Measurements from ENCODE around the gene PDZD8.

Gene PDZD8

DNA sequence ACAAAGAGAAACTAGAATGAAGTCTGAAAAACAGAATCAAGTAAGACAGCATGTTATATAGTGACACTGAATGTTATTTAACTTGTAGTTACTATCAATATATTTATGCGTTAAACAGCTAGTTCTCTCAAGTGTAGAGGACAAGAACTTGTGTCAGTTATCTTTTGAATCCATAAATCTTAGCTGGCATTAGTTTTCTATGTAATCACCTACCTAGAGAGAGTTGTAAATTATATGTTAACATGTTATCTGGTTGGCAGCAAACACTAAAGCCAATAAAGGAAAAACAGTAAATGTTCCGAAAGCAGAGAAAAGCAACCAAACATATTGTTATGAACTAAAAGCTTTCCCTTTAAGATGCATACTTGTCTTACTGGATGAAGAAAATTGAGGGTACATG is 97.6 kb downstream of the PDZD8 start:
- no peak for DNase-seq

DNA sequence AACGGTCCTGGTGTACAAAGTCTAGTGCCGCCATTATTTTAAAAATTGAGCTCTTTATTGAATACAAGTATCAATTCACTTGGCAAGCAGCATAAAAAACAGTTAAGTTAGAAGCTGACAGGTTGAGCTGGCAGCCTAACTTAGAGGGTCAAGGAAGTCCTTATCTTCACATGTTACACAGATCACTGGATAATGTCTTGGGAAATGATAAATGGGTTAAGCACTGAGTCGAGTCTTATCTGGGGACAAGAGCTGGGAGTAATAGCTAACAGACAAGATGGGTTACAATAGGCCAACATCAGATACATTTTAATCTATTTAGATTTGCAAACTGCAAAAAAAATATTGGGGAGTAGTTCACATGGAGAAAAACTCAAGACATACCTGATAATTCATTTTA is 100.1 kb downstream of the PDZD8 start:
- no peak for DNase-seq

DNA sequence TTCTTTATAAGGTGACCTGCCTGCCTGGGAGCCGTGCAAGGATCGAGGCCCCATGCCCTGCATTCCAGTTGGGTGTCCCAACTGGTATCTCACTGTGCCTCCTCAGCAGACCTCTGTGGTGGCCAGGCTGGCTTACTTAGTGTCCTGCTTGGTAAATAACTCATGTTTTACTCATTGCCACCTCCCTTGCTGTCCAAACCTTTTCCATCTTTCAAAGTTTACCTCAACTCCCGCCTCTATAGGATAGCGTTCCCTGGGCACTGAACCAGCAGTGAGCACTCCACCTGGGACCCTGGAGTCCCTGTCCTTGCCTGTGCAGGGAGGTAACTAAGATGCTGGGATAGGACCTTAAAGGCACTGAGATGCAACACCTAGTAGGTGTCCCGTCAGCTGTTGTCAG is 100.7 kb downstream of the PDZD8 start:
- no peak for DNase-seq

DNA sequence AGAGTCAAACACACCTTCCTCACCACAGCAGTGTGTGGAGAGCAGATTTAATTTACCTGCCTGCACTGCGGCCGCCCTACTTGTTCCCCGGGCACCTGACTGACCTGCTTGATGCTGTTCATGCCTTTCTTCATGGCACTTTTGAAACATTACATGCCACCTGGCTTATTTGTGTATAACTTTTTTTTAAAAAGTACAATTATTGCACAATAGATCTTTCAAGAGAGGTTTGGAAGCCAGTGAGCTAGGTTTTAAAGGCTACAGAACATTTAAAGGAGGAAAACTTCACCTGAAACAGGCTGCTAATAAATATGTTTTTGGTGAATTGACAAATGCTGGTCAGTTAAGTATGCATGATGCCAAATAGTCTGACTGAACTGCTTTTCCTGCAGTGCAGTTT is 101.3 kb downstream of the PDZD8 start:
- DNase-seq: no peak

DNA sequence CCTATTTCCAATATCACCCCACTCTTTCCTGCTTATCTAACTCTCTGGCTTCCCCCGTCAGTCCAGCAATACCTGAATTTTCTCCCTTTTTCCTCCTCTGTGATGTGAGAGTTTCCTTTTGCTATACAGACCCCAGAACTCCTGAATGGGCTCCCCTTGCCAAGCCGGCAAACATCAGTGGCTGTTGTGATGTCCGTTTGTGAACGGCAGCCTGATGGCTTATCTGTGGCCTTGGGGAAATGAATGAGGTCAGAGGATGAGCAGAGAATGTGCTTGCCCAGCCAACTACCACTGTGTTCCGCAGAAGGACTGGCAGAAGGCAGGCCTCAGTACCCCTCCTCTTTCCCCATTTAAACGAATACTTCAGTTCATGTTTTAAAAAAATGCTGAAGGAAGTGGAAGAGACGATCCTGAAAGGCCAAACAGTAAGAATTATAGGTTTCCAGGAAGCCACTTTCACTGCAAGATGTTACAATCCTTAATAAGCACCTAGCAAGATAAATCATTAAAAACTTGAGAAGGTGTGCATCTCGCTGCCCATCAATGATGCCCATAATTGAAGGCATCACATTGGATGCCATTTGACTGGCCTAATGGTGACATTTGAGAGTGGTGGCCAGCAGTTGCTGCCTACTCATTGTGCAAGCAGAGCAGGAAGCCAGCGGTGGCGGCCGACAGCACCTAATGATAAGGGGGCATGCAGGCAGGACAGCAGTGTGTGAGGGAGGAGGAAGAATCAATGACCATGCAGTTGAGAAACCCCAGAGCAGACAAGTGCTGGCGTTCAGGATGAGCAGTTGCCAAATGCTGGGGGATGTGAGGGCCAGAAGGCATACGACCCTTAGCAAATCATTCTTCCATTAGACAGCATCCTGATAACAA is 102.8 kb downstream of the PDZD8 start:
- no peak for DNase-seq

DNA sequence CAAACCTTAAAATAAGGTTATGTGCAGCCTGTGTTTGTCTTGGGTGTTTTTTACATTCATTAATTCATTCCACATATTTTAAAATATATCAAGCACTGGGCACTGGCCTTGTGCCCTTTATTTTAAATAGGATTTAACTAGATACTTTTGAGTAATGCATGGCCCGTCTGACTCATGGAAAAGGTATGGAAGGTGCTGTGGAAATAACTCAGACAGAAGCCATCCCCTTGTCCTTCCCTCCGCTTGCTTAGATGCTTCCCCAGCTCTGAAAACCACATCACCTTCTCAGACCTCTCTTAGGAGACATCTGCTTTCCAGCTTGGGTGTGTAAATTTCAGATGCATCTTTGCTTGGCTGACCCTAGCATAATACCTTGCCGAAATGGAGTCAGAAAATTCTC is 103.8 kb downstream of the PDZD8 start:
- no peak for DNase-seq

DNA sequence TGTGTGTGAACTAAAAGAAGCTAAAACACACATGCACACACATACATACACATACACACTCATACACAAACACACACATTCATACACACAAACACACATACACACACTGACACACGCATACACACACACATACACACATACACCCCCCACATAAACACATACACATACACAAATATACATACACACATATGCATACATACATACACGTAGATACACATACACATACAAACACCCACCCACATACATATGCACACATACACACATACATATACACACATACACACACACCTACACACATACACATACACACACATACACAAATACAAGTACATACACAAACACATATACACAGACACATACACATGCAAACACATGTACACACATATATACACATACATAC is 106.3 kb downstream of the PDZD8 start:
- DNase-seq: no peak

DNA sequence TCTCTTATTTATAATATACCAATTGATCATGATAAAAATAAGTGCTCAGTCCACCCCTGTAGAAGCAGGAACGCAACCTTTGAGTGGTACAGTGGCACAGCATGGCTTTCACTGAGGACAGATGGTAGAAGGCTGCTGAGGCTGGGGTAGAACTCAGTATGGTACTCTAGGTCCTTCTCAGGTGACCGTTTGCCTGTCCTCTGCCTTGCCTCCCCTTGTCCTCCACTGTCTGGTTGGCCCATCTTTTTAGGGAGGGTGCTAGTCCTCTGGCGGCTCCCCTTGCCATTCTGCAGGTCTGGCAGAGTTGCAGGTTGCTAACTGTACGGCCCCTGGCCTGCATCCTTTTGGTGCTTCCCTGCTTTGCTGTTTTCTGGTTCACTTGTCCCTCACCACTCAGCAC is 107.0 kb downstream of the PDZD8 start:
- DNase-seq: no peak

DNA sequence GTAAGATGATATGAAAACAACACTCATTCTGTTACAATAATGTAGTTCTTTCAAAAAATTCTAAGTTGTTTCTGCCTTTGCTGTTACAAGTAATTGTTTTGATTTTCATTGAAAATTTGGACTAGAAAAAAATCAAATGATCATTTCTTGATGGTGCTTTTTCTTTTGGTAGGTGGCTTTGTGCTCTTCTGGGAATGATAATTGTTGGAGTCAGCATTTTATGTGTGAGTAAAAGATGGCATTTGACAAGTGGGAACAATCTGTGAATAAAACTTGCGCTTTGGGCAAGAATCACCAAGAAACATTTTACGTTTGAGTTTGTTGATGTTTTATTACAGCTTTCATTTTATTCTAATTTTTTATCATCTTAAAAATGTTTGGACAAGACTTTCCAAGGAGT is 108.4 kb downstream of the PDZD8 start:
- no peak for DNase-seq

DNA sequence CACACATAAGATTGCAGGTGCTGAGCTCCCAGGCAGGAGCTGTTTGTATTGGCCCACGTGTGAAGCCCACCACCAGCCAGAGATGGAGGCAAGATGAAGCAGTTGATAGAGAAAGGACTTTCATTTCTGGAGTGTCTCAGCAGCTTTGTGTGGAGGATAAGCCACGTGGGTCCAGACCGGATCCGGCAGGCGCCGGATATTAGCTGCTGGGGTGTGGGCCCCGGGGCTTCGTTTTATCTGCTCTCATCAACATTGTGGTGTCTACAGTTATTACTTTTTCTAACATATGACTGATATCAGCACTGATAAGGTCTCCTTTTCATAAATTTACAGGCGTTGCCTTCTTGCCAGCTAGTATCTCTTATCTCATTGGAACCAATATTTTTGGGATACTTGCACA is 108.8 kb downstream of the PDZD8 start:
- no peak for DNase-seq

DNA sequence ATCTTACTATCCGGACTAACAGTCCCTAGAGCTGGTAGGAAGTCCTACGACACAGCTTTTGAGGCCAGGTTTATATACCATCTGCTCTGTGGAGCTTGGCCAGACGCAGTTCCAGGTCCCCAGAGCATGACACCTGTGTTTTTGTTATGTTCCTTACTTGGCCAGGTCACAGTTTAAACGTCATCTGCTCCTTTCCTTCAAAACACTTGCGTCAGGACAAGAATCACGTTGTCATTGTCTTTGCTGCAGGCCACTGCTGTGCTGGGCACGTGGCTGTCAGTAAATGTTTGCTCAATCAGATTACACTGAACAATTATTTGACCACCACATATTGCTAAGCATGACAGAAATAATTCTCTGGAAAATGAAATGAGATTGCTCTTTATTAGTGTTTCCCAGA is 110.5 kb downstream of the PDZD8 start:
- DNase-seq: no peak

DNA sequence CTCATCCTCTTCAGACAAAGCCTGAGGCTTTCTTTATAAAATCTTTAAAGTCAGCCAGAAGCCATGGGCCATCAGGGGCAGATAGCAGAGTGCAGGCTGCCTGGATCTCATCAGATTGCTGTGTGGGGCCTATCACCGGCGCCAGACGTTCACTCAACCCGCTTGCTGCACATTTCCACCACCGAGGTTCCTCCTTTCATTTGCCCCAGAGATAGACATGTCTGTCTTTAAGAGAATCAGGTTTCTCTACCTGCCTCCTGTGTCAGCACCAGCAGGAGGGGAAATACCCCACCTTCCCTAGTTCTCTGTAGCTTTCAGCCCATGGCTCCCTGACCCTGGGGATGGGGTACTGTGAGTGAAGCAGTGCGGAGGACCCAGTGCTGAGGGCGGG is 112.3 kb downstream of the PDZD8 start:
- DNase-seq: no peak

DNA sequence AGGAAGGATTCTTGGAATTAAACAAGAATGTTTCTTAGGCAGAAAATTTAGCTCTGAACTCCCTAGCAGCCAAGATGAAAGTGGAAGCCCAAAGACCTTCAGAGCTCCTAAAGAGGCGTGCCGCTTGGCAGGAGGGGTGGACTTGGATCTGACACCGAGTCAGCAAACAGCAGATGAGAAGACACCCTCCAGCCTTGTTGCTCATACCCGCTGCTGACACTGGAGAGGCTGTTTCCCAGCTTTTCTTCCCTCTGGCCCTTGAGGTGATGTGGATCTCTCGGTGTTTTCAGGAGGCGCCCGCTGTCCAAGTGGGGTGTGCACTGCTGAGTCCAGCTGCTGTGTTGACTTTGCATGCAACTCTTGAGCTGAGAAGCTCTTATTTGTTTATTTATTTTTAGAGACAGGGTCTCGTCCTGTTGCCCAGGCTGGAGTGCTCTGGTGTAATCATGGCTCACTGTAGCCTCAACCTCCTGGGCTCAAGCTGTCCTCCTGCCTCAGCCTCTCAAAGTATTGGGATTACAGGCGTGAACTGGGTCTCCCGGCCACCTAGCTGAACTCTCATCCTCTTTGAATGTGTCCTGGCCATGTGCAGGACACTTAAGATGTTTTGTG is 112.8 kb downstream of the PDZD8 start:
- DNase-seq: no peak

DNA sequence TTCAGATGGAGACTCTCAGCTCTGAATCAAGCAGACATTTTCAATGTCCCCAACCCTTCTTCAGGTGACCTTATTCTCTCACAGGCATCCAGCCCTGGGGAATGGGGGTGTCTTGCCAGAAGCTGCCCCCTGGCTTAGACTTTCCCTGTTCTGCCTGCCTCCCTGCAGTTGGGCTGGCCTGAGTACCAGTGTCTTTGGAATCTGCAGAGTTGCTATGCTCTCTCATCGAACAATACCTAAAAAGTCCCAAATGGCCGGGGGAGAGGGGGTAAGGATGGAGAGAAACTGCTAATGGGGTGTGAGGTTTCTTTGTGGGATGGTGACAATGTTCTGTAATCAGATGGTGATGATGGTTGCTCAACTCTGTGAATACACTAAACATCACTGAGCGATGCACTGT is 113.7 kb downstream of the PDZD8 start:
- no peak for DNase-seq

DNA sequence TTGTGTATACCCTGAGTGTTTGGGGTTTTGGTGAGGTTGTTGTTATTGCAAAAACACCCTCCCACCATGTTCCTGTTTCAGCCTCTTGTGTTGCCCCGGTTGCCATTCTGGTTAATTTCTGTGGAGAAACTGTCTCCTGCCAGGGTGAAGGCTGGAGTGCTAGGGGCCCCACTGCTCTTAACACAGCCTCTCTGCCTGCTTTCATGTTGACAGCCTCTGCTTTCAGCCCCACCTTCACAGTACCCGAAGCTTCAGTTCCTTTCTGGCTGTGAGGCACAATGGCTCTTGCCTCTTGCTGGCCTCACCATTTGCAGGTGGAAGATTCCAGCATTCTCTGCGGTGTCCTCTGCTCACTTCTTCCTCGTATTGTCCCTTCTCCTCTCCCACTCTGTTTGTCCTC is 115.2 kb downstream of the PDZD8 start:
- no peak for DNase-seq

DNA sequence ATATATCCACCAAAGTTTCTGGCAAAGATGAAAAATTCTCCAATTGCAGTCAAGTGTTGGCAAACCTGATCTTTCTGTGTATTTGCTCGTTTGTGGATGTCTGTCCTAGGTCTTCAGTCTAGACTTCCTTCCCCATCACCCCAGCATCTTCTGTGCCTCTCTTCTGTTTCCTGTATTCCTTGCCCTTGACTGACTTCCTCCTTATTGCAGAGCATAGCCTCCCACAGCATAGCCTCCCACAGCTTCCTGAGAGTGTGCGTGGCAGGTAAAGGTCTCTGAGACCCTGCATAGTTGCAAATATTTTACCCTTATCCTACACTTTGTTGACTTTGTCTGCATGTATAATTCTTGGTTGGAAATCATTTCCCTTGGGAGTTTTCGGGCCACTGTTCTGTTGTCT is 116.0 kb downstream of the PDZD8 start:
- no peak for DNase-seq

DNA sequence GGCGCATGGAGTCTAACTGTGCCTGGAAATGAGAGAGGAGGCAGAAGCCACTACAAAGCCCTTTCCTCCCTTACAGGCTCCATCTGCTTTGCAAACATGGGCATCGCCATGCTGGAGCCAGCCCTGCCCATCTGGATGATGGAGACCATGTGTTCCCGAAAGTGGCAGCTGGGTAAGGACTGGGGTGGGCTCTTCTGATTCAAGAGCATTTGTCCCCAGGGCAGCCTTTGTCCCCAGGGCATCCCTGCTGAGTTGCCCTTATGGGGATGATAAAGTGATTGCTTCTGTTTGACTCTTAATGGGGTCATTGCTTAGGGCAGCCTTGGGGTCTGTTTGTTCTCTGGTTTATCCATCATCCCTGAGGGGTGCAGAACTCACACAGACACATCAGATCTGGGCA is 117.5 kb downstream of the PDZD8 start:
- no peak for DNase-seq

DNA sequence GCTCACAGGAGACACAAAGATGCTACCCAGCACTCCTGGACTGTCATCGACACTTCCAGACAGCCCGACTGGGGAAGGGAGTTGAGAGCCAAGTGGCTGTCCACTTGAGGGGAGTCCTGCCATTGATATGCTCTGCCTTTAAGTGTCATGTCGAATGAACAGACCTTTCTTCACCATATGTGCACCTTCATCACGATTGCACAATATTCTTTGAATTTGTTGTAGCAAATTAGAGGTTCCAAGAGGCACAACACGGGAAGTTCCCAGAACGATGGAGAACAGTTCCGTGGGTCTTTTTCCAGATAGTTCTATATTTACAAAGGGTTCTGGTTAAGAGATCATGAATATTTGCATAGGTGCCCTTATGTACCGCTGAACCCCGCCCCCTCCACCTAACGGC is 118.3 kb downstream of the PDZD8 start:
- DNase-seq: no peak

DNA sequence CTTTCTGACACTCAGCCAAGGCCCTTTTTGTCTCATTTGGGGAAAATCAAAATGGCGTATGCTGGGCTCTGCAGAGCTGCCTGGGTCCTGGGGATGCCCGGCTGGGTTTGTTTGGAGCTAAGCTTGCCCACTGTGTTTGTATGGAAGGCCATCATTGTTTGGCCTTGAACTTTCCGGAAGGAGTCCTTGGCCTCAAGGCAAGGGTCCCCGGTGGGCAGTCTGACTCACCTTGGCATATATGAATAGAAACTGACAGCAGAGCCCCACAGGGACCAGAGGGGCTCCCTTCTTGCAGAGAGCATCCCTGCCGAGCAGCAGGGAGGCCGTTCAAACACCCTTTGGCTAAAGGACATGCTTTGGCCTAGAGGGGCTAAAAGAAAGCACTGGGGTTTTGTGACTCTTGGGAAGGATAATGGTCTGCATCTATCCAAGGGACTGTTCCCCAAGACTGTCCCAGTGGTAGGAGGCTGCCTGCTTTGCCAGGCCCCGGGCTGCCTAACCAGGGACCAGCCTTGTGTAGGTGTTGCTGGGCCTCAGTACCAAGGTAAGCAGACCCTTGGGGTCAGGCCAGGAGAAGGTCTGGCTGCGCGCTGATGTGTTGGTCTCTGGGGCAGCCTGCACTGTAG is 119.3 kb downstream of the PDZD8 start:
- DNase-seq: no peak

DNA sequence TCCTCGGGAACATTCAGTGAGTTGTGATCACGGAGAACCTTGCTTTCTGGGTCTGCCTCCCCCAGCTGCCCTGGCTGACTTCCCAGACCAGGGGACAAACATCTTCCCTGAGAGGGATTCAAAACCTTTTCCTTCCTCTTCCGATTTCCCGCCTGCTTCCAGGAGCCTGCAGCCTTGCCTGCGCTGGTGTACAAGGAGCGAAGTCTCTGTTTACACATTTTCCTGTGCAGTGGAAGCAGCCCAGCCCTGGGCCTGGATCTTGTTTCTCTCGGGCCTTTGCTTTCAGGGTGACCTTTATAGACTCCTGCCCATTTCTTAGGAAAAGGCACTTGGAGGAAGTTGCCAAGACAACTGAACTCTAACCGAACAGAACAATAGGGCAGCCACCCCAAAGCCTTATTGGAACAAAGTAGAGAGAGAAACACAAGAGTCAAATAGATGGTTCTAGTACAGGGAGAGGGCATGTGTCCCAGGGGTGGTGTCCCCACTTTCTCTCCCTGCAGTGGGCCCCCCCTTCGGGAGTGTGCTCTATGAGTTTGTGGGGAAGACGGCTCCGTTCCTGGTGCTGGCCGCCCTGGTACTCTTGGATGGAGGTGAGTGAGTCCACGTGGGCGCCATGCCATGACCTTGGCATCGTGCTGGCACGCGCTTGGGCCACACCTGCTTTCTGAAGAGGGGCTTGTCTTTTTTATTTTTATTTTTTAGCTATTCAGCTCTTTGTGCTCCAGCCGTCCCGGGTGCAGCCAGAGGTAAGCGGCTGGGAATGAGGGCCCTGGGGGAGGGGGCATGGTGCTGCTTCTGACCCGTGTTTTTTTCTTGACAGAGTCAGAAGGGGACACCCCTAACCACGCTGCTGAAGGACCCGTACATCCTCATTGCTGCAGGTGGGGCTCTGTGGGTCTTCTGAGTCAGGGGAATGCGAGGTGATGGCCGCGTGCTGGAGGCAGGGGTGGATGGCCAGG is 120.2 kb downstream of the PDZD8 start:
- no peak for DNase-seq

DNA sequence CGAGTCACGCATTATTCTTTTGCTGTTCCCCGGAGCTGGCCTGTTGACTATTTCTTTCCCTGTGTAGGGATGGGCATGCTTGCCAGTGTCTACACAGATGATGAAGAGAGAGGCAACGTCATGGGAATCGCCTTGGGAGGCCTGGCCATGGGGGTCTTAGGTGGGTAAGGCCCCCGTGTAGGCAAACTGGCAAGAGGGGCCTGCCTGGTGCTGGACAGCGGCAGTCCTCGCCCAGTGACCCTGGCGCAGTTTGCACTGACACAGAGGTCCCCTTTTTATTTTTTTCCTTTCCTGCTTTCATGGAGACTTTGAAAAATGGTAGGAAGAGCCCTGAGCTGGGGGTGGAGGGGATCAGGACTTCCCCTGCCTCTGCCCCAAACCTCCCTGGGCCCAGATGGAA is 120.9 kb downstream of the PDZD8 start:
- no peak for DNase-seq

DNA sequence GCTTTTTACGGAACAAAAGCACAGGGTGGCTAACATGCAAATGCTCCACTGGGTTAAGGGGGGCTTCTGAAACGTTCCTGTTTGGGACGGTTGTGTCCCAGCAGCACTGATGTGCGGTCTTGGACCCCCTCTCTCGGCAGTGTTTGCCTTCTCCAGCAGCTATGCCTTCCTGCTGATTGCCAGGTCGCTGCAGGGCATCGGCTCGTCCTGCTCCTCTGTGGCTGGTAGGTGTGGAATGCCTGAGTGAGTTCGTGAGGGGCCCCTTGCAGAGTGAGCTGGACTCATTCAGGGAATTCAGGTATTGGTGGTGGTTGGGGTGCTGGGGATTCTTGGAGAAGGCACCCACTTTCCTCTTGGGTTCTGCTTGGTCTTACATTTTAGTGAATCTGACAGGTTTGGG is 121.3 kb downstream of the PDZD8 start:
- no peak for DNase-seq

DNA sequence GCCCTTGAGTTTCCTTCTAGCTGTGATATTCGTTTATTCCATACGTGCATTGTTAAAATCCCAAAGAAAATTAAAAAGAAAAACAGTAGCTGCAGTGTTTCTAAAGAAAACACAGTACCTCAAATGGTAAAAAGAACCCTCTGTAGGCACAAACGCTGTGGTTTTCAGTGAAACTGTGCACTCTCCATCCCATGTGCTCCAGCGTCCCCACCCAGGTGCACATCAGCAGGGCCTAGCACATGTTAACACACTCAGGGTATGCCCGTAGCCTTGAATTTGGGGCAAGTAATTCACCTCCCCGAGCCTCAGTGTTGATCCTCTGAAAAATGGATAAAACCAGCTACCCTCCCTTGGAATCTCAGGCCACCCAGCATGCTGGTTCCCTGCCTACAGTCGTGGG is 124.8 kb downstream of the PDZD8 start:
- DNase-seq: no peak
